Retinal pigment epithelial cell (primary cell): ENCODE data around the gene PRR29.

Experiments
- DNase-seq: peaks from one replicate; pipeline ENCODE4 v3.0.0-alpha.2; 2010; ENCODE audit warnings: low read depth
- H3K4me3 ChIP-seq: 2 replicates; pipeline ENCODE4 v1.5.1; 2011; ENCODE audit warnings: mild to moderate bottlenecking, low read length, control low read depth, moderate library complexity
- CTCF ChIP-seq: conservative IDR thresholded peaks from 2 replicates; pipeline ENCODE4 v1.5.1; 2011; ENCODE audit warnings: low read depth, low read length, control low read depth, inconsistent platforms

PRR29 gene

GRCh38 chr17:63988741-63989621 lies 9.2 kb upstream of the PRR29 start:
- no peak for TF ChIP-seq CTCF
- no peak for DNase-seq
- no peak overlapping the region for H3K4me3 ChIP-seq

- TF ChIP-seq CTCF = no peak
- DNase-seq = no peak
- no peak overlapping the region for H3K4me3 ChIP-seq
Observed at GRCh38 chr17:63989622-63990345, 8.4 kb upstream of the PRR29 start.

GRCh38 chr17:63991611-63992010 lies 6.5 kb upstream of the PRR29 start:
- H3K4me3 ChIP-seq = no peak overlapping the region
- no peak for TF ChIP-seq CTCF
- no peak for DNase-seq

GRCh38 chr17:63993368-63993985 lies 4.7 kb upstream of the PRR29 start:
- H3K4me3 ChIP-seq = no peak overlapping the region
- no peak for DNase-seq
- TF ChIP-seq CTCF = no peak

GRCh38 chr17:63995626-63996025 lies 2.5 kb upstream of the PRR29 start:
- no peak for DNase-seq
- TF ChIP-seq CTCF = no peak
- no peak overlapping the region for H3K4me3 ChIP-seq

GRCh38 chr17:63996430-63997182 lies 1.5 kb upstream of the PRR29 start:
- no peak for DNase-seq
- no peak for TF ChIP-seq CTCF
- H3K4me3 ChIP-seq = no peak overlapping the region
